ENCODE results near the gene ZNHIT1.
"Not testable (repeated sequence)": the region's sequence is repeated elsewhere in the genome, so short reads cannot be mapped to it uniquely, and the experiment has no call there.

The ZNHIT1 gene

DNA sequence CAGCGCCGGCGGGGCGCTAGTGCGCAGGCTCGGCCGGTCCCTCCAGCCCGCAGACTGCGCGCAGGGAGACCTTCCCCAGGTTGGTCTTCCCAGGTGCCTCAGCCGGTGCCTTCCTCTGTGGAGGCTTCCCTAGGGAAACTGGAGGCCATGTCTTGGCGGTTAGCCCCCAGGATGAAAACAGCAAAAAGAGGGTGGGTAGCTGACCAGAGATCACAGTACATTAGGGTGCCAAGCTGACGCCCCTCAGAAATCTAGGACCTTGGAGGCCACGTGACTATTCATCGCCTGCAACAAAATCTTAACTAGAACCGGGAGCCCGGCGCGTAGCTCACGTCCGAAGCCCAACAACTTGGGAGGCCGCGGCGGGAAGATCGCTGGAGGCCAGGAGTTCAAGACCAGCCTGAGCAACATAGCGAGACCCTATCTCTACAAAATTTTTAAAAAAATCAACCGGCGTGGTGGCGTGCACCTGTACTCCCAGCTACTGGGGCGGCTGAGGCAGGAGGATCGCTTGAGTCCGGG, 27.2 kb downstream of the ZNHIT1 start:
- in situ Hi-C loops (cut with MboI; ENCODE audit: low sequenced_read_pairs, unreplicated experiment) = no loop called here
- TF ChIP-seq CTCF (IDR thresholded peaks at IDR 0.05; ENCODE audit: borderline replicate concordance, control extremely low read depth, extremely low read depth, insufficient read depth, missing control alignments) = no peak
- DNase-seq (ENCODE audit: low spot score) = no peak

GRCh38 chr7:101248276-101248675, 30.3 kb downstream of the ZNHIT1 start:
- no peak for DNase-seq (ENCODE audit: low spot score)
- in situ Hi-C loops (cut with MboI; ENCODE audit: low sequenced_read_pairs, unreplicated experiment) = no loop called here
- no peak for TF ChIP-seq CTCF (IDR thresholded peaks at IDR 0.05; ENCODE audit: borderline replicate concordance, control extremely low read depth, extremely low read depth, insufficient read depth, missing control alignments)

GRCh38 chr7:101250324-101250723, 32.4 kb downstream of the ZNHIT1 start:
- in situ Hi-C loops (cut with MboI; ENCODE audit: low sequenced_read_pairs, unreplicated experiment) = no loop called here

GRCh38 chr7:101251871-101252659, 34.1 kb downstream of the ZNHIT1 start:
- in situ Hi-C loops (cut with MboI; ENCODE audit: low sequenced_read_pairs, unreplicated experiment) = no loop called here
- TF ChIP-seq CTCF (IDR thresholded peaks at IDR 0.05; ENCODE audit: borderline replicate concordance, control extremely low read depth, extremely low read depth, insufficient read depth, missing control alignments) = no peak
- peak; percentile 98 for DNase-seq (ENCODE audit: low spot score)

More at GRCh38 chr7:101250324-101250723, 32.4 kb downstream of the ZNHIT1 start:
- peak; percentile 60 for DNase-seq (ENCODE audit: low spot score)
- TF ChIP-seq CTCF (IDR thresholded peaks at IDR 0.05; ENCODE audit: borderline replicate concordance, control extremely low read depth, extremely low read depth, insufficient read depth, missing control alignments) = no peak

- in situ Hi-C loops (cut with MboI; ENCODE audit: low sequenced_read_pairs, unreplicated experiment); DNase-seq (ENCODE audit: low spot score): not testable (repeated sequence)
Measured at GRCh38 chr7:101253199-101253598, 35.2 kb downstream of the ZNHIT1 start.

DNA sequence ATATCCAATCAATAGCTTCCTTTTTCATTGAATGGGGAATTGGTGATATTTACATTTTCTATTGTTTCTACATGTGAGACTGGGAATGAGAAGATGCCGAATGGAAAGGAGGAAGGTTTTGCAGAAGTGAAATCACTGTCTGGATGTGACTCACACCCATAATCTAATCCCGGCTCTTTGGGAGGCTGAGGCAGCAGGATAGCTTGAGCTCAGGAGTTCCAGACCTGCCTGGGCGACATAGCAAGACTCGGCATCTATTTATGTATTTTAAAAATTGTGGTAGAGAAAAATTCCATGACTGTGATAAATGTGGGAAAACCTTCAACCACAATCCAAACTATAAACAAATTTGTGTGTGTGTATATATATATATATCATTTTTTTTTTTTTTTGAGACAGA, 37.8 kb downstream of the ZNHIT1 start:
- no peak for TF ChIP-seq CTCF (IDR thresholded peaks at IDR 0.05; ENCODE audit: borderline replicate concordance, control extremely low read depth, extremely low read depth, insufficient read depth, missing control alignments)
- in situ Hi-C loops (cut with MboI; ENCODE audit: low sequenced_read_pairs, unreplicated experiment) = no loop called here
- DNase-seq (ENCODE audit: low spot score) = no peak

DNA sequence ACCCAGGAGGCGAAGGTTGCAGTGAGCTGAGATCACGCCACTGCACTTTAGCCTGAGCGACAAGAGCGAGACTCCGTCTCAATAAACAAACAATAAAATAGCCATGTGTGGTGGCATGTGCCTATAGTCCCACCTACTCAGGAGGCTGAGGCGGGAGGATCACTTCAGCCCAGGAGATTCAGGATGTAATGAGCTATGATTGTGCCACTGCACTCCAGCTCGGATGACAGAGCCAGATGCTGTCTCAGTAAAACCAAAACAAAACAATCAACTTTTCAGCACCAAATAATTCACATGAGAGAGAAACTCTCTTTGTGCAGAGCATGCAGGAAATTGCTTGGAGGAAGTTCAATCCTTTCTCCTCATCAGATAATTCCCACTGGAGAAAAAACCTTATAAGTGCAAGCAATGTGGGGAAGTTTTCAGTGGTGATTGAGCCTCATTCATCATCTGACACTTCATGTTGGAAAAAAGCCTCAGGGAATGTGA, 40.3 kb downstream of the ZNHIT1 start:
- in situ Hi-C loops (cut with MboI; ENCODE audit: low sequenced_read_pairs, unreplicated experiment) = no loop called here
- no peak for TF ChIP-seq CTCF (IDR thresholded peaks at IDR 0.05; ENCODE audit: borderline replicate concordance, control extremely low read depth, extremely low read depth, insufficient read depth, missing control alignments)
- DNase-seq (ENCODE audit: low spot score) = no peak

GRCh38 chr7:101264102-101264706, 46.2 kb downstream of the ZNHIT1 start:
- in situ Hi-C loops (cut with MboI; ENCODE audit: low sequenced_read_pairs, unreplicated experiment); DNase-seq (ENCODE audit: low spot score): not testable (repeated sequence)
